ENCODE measurements around the gene MTUS2.

DNA sequence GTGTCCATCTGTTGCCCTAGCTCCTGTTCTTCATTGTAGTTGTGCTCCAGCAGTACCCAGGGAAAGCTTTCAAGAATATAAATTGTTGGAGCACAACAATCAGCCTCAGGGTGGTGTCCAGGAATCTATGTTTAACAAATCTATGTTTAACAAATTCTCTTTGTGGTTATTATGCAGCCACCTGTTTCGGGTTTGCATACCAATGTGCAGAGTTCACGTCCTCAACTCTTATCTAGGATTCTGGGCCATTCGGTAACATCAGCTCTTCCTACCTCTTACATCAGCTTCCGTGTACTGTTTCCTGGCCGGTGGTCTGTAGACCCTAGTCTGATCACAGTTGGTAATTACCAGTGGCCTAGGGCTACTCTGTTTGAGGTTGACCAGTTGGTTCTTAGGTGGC, 17.0 kb downstream of the MTUS2 start:
- TF ChIP-seq, protein P1, sequence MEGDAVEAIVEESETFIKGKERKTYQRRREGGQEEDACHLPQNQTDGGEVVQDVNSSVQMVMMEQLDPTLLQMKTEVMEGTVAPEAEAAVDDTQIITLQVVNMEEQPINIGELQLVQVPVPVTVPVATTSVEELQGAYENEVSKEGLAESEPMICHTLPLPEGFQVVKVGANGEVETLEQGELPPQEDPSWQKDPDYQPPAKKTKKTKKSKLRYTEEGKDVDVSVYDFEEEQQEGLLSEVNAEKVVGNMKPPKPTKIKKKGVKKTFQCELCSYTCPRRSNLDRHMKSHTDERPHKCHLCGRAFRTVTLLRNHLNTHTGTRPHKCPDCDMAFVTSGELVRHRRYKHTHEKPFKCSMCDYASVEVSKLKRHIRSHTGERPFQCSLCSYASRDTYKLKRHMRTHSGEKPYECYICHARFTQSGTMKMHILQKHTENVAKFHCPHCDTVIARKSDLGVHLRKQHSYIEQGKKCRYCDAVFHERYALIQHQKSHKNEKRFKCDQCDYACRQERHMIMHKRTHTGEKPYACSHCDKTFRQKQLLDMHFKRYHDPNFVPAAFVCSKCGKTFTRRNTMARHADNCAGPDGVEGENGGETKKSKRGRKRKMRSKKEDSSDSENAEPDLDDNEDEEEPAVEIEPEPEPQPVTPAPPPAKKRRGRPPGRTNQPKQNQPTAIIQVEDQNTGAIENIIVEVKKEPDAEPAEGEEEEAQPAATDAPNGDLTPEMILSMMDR (conservative IDR thresholded peaks at IDR 0.05 in 1 of 2, IDR thresholded peaks at IDR 0.05 in 1 of 2; ENCODE audit: low read depth in 1 of 2, low read length in 2 of 2), result no peak
- TF ChIP-seq EZH2 (IDR thresholded peaks at IDR 0.05; ENCODE audit: low read length, missing control alignments), result no peak
